Kidney (tissue), 14 donors: ENCODE results near the gene SLC7A9. TPM values are rescaled to one million over a fixed set of nuclear protein-coding genes. Genes with fewer than 3 reads are reported as not detected.
"Not testable (repeated sequence)": the region's sequence is repeated elsewhere in the genome, so short reads cannot be mapped to it uniquely, and the experiment has no call there.

Source experiments
- DNase-seq, 5 donors: peaks; one replicate each; pipeline ENCODE4 v3.0.0-alpha.2; 2013 to 2020
- FAIRE-seq: peaks from 2 replicates; lab custom pipeline; 2012; peaks lifted over from hg19 to GRCh38; lab: Jason Lieb, UNC
- H3K27ac ChIP-seq, 2 donors: one replicate each; pipeline ENCODE4 v1.7.0; 2013; ENCODE audit warnings: low read depth in 2 of 2, low read length in 2 of 2, inconsistent platforms in 1 of 2
- H3K27me3 ChIP-seq: one replicate; pipeline ENCODE4 v1.7.1; 2013; ENCODE audit warnings: low read length, inconsistent platforms; ENCODE audit not compliant: control insufficient read depth, insufficient read depth
- H3K36me3 ChIP-seq, 3 donors: one replicate each; pipeline versions ENCODE4 v1.7.0 to v1.7.1; 2013; ENCODE audit warnings: low read length in 3 of 3, control low read depth in 1 of 3, inconsistent platforms in 1 of 3; ENCODE audit not compliant: insufficient read depth in 3 of 3, control insufficient read depth in 2 of 3
- H3K4me1 ChIP-seq, 3 donors: one replicate each; pipeline versions ENCODE4 v1.7.0 to v1.7.1; 2013; ENCODE audit warnings: low read length in 3 of 3, inconsistent platforms in 1 of 3, low read depth in 1 of 3; ENCODE audit not compliant: control insufficient read depth in 2 of 3, insufficient read depth in 2 of 3
- H3K4me3 ChIP-seq, 3 donors: one replicate each; pipeline versions ENCODE4 v1.7.0 to v1.8.1; 2013; ENCODE audit warnings: low read length in 3 of 3, control low read depth in 1 of 3, inconsistent platforms in 1 of 3
- H3K9ac ChIP-seq, 3 donors: one replicate each; pipeline versions ENCODE4 v1.7.0 to v1.7.1; 2013; ENCODE audit warnings: low read length in 3 of 3, control low read depth in 1 of 3, inconsistent platforms in 1 of 3
- H3K9me3 ChIP-seq, 3 donors: one replicate each; pipeline versions ENCODE4 v1.7.0 to v1.7.1; 2013; ENCODE audit warnings: low read length in 3 of 3, control low read depth in 1 of 3, inconsistent platforms in 1 of 3; ENCODE audit not compliant: control insufficient read depth in 2 of 3, insufficient read depth in 1 of 3
- CTCF ChIP-seq: IDR thresholded peaks from 3 replicates; pipeline ENCODE4 v1.5.1; 2012; ENCODE audit warnings: mild to moderate bottlenecking, moderate library complexity, borderline replicate concordance; ENCODE audit not compliant: insufficient read depth; ENCODE audit errors: extremely low read depth
- intact Hi-C: fragments of 100-400 bp; cut with DNase I; formaldehyde crosslinking; loops from one replicate; pipeline ENCODE4 v1.11.1; 2022
- polyA plus RNA-seq: library from polyadenylated mRNA; stranded (reverse); fragments of 350-450 nt; fragmentation: Illumina TruSeq; extraction: RNeasy Lipid Tissue Mini Kit (QIAGEN cat#74804); gene quantifications from one replicate; pipeline ENCODE4 v1.2.3, GENCODE V29; 2014; ENCODE audit warnings: low read depth, low replicate concordance; ENCODE audit not compliant: insufficient read depth
- total RNA-seq: library from RNA; stranded (reverse); fragmentation: NEBNext Ultra II Directional; extraction: Animal tissue kit (Norgen Biotek cat#: 25700); gene quantifications from one replicate; pipeline ENCODE4 v1.2.1, GENCODE V29; 2021
- donor health status: control.
- donor health status: control.
- donor health status: control.
- donor health status: control.
- donor health status: control.
- donor health status: DM: yes; HTN: yes; CAD: no.
- donor health status: Normal renal cell carcinoma (clear cell type).

The SLC7A9 gene
- total and polyA plus RNA-seq, 2 donors from 2014 or later = 2.6 to 40.0 TPM

GRCh38 chr19:32869966-32870573, 503 bp upstream of the SLC7A9 start:
- Histone ChIP-seq H3K27ac (peak overlapping the region; percentile 78 to 79), H3K4me3 (peak overlapping the region in 1 of 3 donors; percentile 37), H3K36me3 (no peaks in the 10 kb centered on the region), H3K27me3 (no peaks in the 10 kb centered on the region), H3K4me1 (peaks cover 0 to 8% (median 0%) of the 10 kb centered on the region in 3 donors), H3K9me3 (no peaks in the 10 kb centered on the region), H3K9ac (peak overlapping the region in 1 of 3 donors; percentile 58)
- no peak for FAIRE-seq
- TF ChIP-seq CTCF = no peak
- intact Hi-C loops = no loop called here
- peak in 3 of 5 donors; percentile 33 to 43 (median 40) for DNase-seq

GRCh38 chr19:32868206-32868950, 1.2 kb downstream of the SLC7A9 start:
- Histone ChIP-seq H3K9ac (no peak overlapping the region), H3K4me1 (peaks cover 0 to 8% (median 0%) of the 10 kb centered on the region in 3 donors), H3K9me3 (no peaks in the 10 kb centered on the region), H3K4me3 (peak overlapping the region in 1 of 3 donors; percentile 67), H3K27me3 (no peaks in the 10 kb centered on the region), H3K36me3 (no peaks in the 10 kb centered on the region), H3K27ac (peak overlapping the region; percentile 0 to 32)
- no peak for FAIRE-seq
- peak in 3 of 5 donors; percentile 19 to 41 (median 37) for DNase-seq
- TF ChIP-seq CTCF = no peak
- intact Hi-C loops = no loop called here

GRCh38 chr19:32867436-32867835, 2.1 kb downstream of the SLC7A9 start:
- H3K9ac ChIP-seq, H3K36me3 ChIP-seq, H3K9me3 ChIP-seq, H3K27me3 ChIP-seq, H3K27ac ChIP-seq, H3K4me1 ChIP-seq, FAIRE-seq, DNase-seq, intact Hi-C loops: not testable (repeated sequence)
- H3K4me3 ChIP-seq = peak overlapping the region in 1 of 3 donors; percentile 53

GRCh38 chr19:32866564-32867265, 2.9 kb downstream of the SLC7A9 start:
- no peak for TF ChIP-seq CTCF
- H3K36me3 ChIP-seq = no peaks in the 10 kb centered on the region
- DNase-seq (no peak), FAIRE-seq (no peak)
- intact Hi-C loops = no loop called here
- no peaks in the 10 kb centered on the region for H3K9me3 ChIP-seq
- peaks cover 0 to 8% (median 0%) of the 10 kb centered on the region in 3 donors for H3K4me1 ChIP-seq
- H3K9ac ChIP-seq = no peak overlapping the region
- H3K27me3 ChIP-seq = no peaks in the 10 kb centered on the region
- peak overlapping the region in 1 of 3 donors; percentile 53 for H3K4me3 ChIP-seq
- H3K27ac ChIP-seq = no peak overlapping the region
